HepG2 (cell line): Measurements from ENCODE around the gene IL17C. TPM values are rescaled to one million over a fixed set of nuclear protein-coding genes. Genes with fewer than 3 reads are reported as not detected.

ENCODE experiments used
- AFF4 ChIP-seq: sonication (generic); formaldehyde crosslinking; IDR thresholded peaks from 2 replicates; pipeline ENCODE4 v1.4.0; 2020; ENCODE audit warnings: missing genetic modification reagents
- AGO2 ChIP-seq: fragments of 200-400 bp; formaldehyde crosslinking; optimal IDR thresholded peaks from 2 replicates; pipeline ENCODE3; 2017; ENCODE audit warnings: mild to moderate bottlenecking, low read depth, low read length, moderate library complexity
- CREB1 ChIP-seq, 2 experiments: fragments of 450-650 bp in 1 of 2; IDR thresholded peaks; 2 replicates each; pipeline ENCODE4 v1.6.1; 2016 to 2017; ENCODE audit warnings: control low read depth in 1 of 2, mild to moderate bottlenecking in 1 of 2, missing compliant biosample characterization in 1 of 2, missing genetic modification characterization in 1 of 2
- FOXO1 ChIP-seq: sonication (generic); formaldehyde crosslinking; IDR thresholded peaks from 2 replicates; pipeline ENCODE4 v1.4.0; 2020; ENCODE audit warnings: missing genetic modification reagents
- GTF2F1 ChIP-seq: fragments of 150-350 bp; IDR thresholded peaks from 2 replicates; pipeline ENCODE4 v1.6.1; 2014; ENCODE audit warnings: low read length
- HOXA9 ChIP-seq: sonication (generic); formaldehyde crosslinking; IDR thresholded peaks from 2 replicates; pipeline ENCODE4 v1.8.1; 2022; ENCODE audit warnings: missing genetic modification reagents, mild to moderate bottlenecking, moderate library complexity, borderline replicate concordance
- KLF9 ChIP-seq: IDR thresholded peaks from 2 replicates; pipeline ENCODE4 v1.6.1; 2016; ENCODE audit warnings: low read depth
- NBN ChIP-seq: fragments of 450-650 bp; conservative IDR thresholded peaks from 2 replicates; pipeline ENCODE4 v1.6.1; 2017
- PAWR ChIP-seq: sonication (generic); formaldehyde crosslinking; IDR thresholded peaks from 2 replicates; pipeline ENCODE4 v1.4.0; 2020; ENCODE audit warnings: missing genetic modification reagents, mild to moderate bottlenecking, borderline replicate concordance
- PHF5A ChIP-seq: IDR thresholded peaks from one replicate; pipeline ENCODE4 v1.6.1; 2018; ENCODE audit warnings: low read depth, missing genetic modification reagents; ENCODE audit not compliant: unreplicated experiment
- TP53 ChIP-seq: sonication (generic); formaldehyde crosslinking; conservative IDR thresholded peaks from 2 replicates; pipeline ENCODE4 v1.4.0; 2020; ENCODE audit warnings: missing genetic modification reagents
- XBP1 ChIP-seq: sonication (generic); formaldehyde crosslinking; IDR thresholded peaks from 2 replicates; pipeline ENCODE4 v1.5.0; 2020; ENCODE audit warnings: missing genetic modification reagents
- ZFY ChIP-seq: sonication (generic); formaldehyde crosslinking; IDR thresholded peaks from 2 replicates; pipeline ENCODE4 v1.4.0; 2020; ENCODE audit warnings: missing genetic modification reagents
- ZNF138 ChIP-seq: sonication (generic); formaldehyde crosslinking; IDR thresholded peaks from 2 replicates; pipeline ENCODE4 v1.5.0; 2020; ENCODE audit warnings: mild to moderate bottlenecking, low read depth, missing genetic modification reagents
- ZNF160 ChIP-seq: sonication (generic); formaldehyde crosslinking; IDR thresholded peaks from 2 replicates; pipeline ENCODE4 v1.8.0; 2022; ENCODE audit warnings: mild to moderate bottlenecking, inconsistent platforms, missing genetic modification reagents
- ZNF256 ChIP-seq: sonication (generic); formaldehyde crosslinking; conservative IDR thresholded peaks from 2 replicates; pipeline ENCODE4 v1.4.0; 2020; ENCODE audit warnings: missing genetic modification reagents
- ZNF710 ChIP-seq: sonication (generic); formaldehyde crosslinking; IDR thresholded peaks from 2 replicates; pipeline ENCODE4 v1.5.0; 2020; ENCODE audit warnings: mild to moderate bottlenecking, missing genetic modification reagents, borderline replicate concordance
- ZNF879 ChIP-seq: sonication (generic); formaldehyde crosslinking; IDR thresholded peaks from 2 replicates; pipeline ENCODE4 v1.8.1; 2023; ENCODE audit warnings: missing genetic modification reagents
- polyA plus RNA-seq, 8 experiments: library from polyadenylated mRNA; depleted of rRNA in 3 of 8; stranded (reverse) in 7 of 8; unstranded in 1 of 8; fragments of >200 nt; fragmentation: Illumina TruSeq in 4 of 8; extraction: Trizol in 4 of 8; gene quantifications; 2 replicates each; pipeline versions ENCODE4 v1.2.1 to v1.2.3, GENCODE V29; 2011 to 2016; ENCODE audit warnings: low read depth in 4 of 8, missing spikeins in 1 of 8, mixed read lengths in 1 of 8; ENCODE audit not compliant: insufficient read depth in 1 of 8
- total RNA-seq, 5 experiments: library from RNA; depleted of rRNA; stranded (reverse); fragments of >200 nt; fragmentation: Illumina TruSeq; extraction: Trizol; gene quantifications; 2 replicates each; pipeline ENCODE4 v1.2.3, GENCODE V29; 2016; ENCODE audit warnings: low read depth in 1 of 5
- TF ChIP-seq, protein P1 (sequence below): sonication (generic); formaldehyde crosslinking; IDR thresholded peaks from 2 replicates; pipeline ENCODE4 v1.4.0; 2020; ENCODE audit warnings: missing genetic modification reagents, mild to moderate bottlenecking, borderline replicate concordance
- TF ChIP-seq, protein P2 (sequence below): sonication (generic); formaldehyde crosslinking; IDR thresholded peaks from 2 replicates; pipeline ENCODE4 v1.5.1; 2020; ENCODE audit warnings: mild to moderate bottlenecking, missing genetic modification reagents, borderline replicate concordance

Gene IL17C
- total and polyA plus RNA-seq, 2 of the 13 experiments (the other 11 are each of a cell fraction or from before 2014, with no cell fraction given): not detected

- TF ChIP-seq AFF4 (CRISPR knock-in tag) (no peak), TP53 (CRISPR knock-in tag) (no peak), ZNF138 (CRISPR knock-in tag) (no peak), HOXA9 (CRISPR knock-in tag) (no peak), GTF2F1 (no peak), ZNF256 (CRISPR knock-in tag) (no peak), NBN (no peak), ZFY (CRISPR knock-in tag) (no peak), PHF5A (no peak), FOXO1 (CRISPR knock-in tag) (0 out of 2 replicates have a peak, but pooled peaks have one; percentile 2), CREB1 (IDR thresholded peaks at IDR 0.05) (no peak), CREB1 (CRISPR knock-in tag; IDR thresholded peaks at IDR 0.05) (no peak), KLF9 (no peak), ZNF160 (CRISPR knock-in tag) (no peak), ZNF710 (peak; percentile 13; the same call in 1 of the 2 replicates), XBP1 (CRISPR knock-in tag) (no peak), AGO2 (peak; percentile 31), PAWR (CRISPR knock-in tag) (0 out of 2 replicates have a peak, but pooled peaks have one; percentile 39), ZNF879 (CRISPR knock-in tag) (no peak)
- TF ChIP-seq, protein P1, sequence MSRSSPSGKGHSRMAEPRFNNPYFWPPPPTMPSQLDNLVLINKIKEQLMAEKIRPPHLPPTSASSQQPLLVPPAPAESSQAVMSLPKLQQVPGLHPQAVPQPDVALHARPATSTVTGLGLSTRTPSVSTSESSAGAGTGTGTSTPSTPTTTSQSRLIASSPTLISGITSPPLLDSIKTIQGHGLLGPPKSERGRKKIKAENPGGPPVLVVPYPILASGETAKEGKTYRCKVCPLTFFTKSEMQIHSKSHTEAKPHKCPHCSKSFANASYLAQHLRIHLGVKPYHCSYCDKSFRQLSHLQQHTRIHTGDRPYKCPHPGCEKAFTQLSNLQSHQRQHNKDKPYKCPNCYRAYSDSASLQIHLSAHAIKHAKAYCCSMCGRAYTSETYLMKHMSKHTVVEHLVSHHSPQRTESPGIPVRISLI (CRISPR knock-in tag): no peak
- TF ChIP-seq, protein P2, sequence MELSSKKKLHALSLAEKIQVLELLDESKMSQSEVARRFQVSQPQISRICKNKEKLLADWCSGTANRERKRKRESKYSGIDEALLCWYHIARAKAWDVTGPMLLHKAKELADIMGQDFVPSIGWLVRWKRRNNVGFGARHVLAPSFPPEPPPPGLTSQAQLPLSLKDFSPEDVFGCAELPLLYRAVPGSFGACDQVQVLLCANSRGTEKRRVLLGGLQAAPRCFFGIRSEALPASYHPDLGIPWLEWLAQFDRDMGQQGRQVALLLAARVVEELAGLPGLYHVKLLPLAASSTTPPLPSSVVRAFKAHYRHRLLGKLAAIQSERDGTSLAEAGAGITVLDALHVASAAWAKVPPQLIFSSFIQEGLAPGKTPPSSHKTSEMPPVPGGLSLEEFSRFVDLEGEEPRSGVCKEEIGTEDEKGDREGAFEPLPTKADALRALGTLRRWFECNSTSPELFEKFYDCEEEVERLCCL (CRISPR knock-in tag): no peak
Measured at GRCh38 chr16:88618956-88619667, 19.3 kb upstream of the IL17C start (continued).
